H1 (cell line): ENCODE measurements around the gene DIP2C. TPM values are rescaled to one million over a fixed set of nuclear protein-coding genes. Genes with fewer than 3 reads are reported as not detected.

Experiments used
- CTCF ChIA-PET: fragments of 300-600 bp; sonication (Branson Sonifier 250); formaldehyde crosslinking; loops from one replicate; lab custom pipeline; 2021; ENCODE audit not compliant: partially characterized antibody; lab: Charles Lee
- POLR2A ChIA-PET: fragments of 300-600 bp; sonication (Branson Sonifier 250); formaldehyde crosslinking; loops from one replicate; lab custom pipeline; 2021; ENCODE audit warnings: inconsistent platforms; ENCODE audit not compliant: partially characterized antibody; lab: Charles Lee
- DNase-seq, 2 experiments: peaks; one replicate each; pipeline versions ENCODE4 v3.0.0 to v3.0.0-alpha.2; 2010 to 2022; ENCODE audit warnings: low spot score in 2 of 2, low read depth in 1 of 2, mixed read lengths in 1 of 2
- FAIRE-seq: peaks from 2 replicates; lab custom pipeline; 2011; peaks lifted over from hg19 to GRCh38; lab: Jason Lieb, UNC
- H2AFZ ChIP-seq: 2 replicates; pipeline ENCODE4 v1.8.1; 2012; ENCODE audit warnings: low read length, inconsistent platforms
- H2AK5ac ChIP-seq: 2 replicates; pipeline ENCODE4 v1.6.1; 2013; ENCODE audit warnings: low read depth, low read length
- H2BK120ac ChIP-seq: replicated peaks from 2 replicates; pipeline ENCODE3; 2013; ENCODE audit warnings: low read depth, low read length, inconsistent platforms
- H2BK12ac ChIP-seq: 2 replicates; pipeline ENCODE4 v1.6.1; 2013; ENCODE audit warnings: low read depth, low read length
- H2BK15ac ChIP-seq: 2 replicates; pipeline ENCODE4 v1.6.1; 2013; ENCODE audit warnings: low read length
- H2BK20ac ChIP-seq: 2 replicates; pipeline ENCODE4 v1.6.1; 2013; ENCODE audit warnings: low read length
- H2BK5ac ChIP-seq: 2 replicates; pipeline ENCODE4 v1.6.1; 2013; ENCODE audit warnings: low read depth, low read length
- H3K14ac ChIP-seq: 2 replicates; pipeline ENCODE4 v1.6.1; 2013; ENCODE audit warnings: inconsistent platforms; ENCODE audit not compliant: insufficient read length
- H3K18ac ChIP-seq: 2 replicates; pipeline ENCODE4 v1.6.1; 2013; ENCODE audit warnings: low read length; ENCODE audit errors: extremely low read depth
- H3K23ac ChIP-seq: 2 replicates; pipeline ENCODE4 v1.6.1; 2013; ENCODE audit warnings: inconsistent platforms; ENCODE audit not compliant: insufficient read length
- H3K23me2 ChIP-seq: 2 replicates; pipeline ENCODE4 v1.6.1; 2013; ENCODE audit warnings: low read depth, low read length
- H3K27ac ChIP-seq: 2 replicates; pipeline ENCODE4 v1.6.1; 2011; ENCODE audit warnings: low read depth, low read length, inconsistent platforms
- H3K27me3 ChIP-seq, 4 experiments: replicated peaks in 1 of 4; 1 replicate in 1 of 4; 2 replicates in 3 of 4; pipeline versions ENCODE4 v1.6.1 to v1.8.1; 2011 to 2013; ENCODE audit warnings: low read length in 3 of 4, mild to moderate bottlenecking in 3 of 4, inconsistent platforms in 2 of 4, mixed read lengths in 2 of 4, moderate library complexity in 1 of 4; ENCODE audit not compliant: control insufficient read depth in 3 of 4, insufficient read depth in 3 of 4; ENCODE audit errors: extremely low read depth in 1 of 4
- H3K36me3 ChIP-seq, 4 experiments: 2 replicates each; pipeline versions ENCODE4 v1.6.1 to v1.8.1; 2011 to 2013; ENCODE audit warnings: mild to moderate bottlenecking in 4 of 4, low read length in 3 of 4, moderate library complexity in 2 of 4, control low read depth in 1 of 4, inconsistent platforms in 1 of 4; ENCODE audit not compliant: insufficient read depth in 4 of 4, control insufficient read depth in 2 of 4
- H3K4ac ChIP-seq: replicated peaks from 2 replicates; pipeline ENCODE3; 2013; ENCODE audit warnings: low read length, low read depth, mixed read lengths, inconsistent platforms; ENCODE audit not compliant: insufficient read length
- H3K4me1 ChIP-seq, 4 experiments: replicated peaks in 1 of 4; 1 replicate in 1 of 4; 2 replicates in 3 of 4; pipeline versions ENCODE4 v1.6.1 to v1.8.1; 2011 to 2013; ENCODE audit warnings: low read length in 3 of 4, inconsistent platforms in 2 of 4, mixed read lengths in 1 of 4; ENCODE audit not compliant: insufficient read depth in 4 of 4, control insufficient read depth in 3 of 4
- H3K4me2 ChIP-seq, 2 experiments: 2 replicates each; pipeline versions ENCODE4 v1.6.1 to v1.8.1; 2011 to 2013; ENCODE audit warnings: low read depth in 2 of 2, low read length in 2 of 2, control low read depth in 1 of 2, inconsistent platforms in 1 of 2, mild to moderate bottlenecking in 1 of 2; ENCODE audit not compliant: insufficient read depth in 1 of 2
- H3K4me3 ChIP-seq, 4 experiments: fragments of 200-600, 300-600 bp in 1 of 4; sonication (generic), shearing (Covaris generic), sonication (Bioruptor Twin) in 1 of 4; 2 replicates each; pipeline versions ENCODE4 v1.5.1 to v1.8.1; 2011 to 2016; ENCODE audit warnings: low read length in 4 of 4, low read depth in 3 of 4, control low read depth in 2 of 4, inconsistent platforms in 2 of 4, mild to moderate bottlenecking in 2 of 4, mixed read lengths in 1 of 4, moderate library complexity in 1 of 4; ENCODE audit not compliant: insufficient read depth in 2 of 4; ENCODE audit errors: extremely low read depth in 1 of 4
- H3K56ac ChIP-seq: replicated peaks from 2 replicates; pipeline ENCODE3; 2013; ENCODE audit warnings: low read depth, mild to moderate bottlenecking, mixed read lengths, low read length, inconsistent platforms; ENCODE audit not compliant: insufficient read length
- H3K79me1 ChIP-seq: 2 replicates; pipeline ENCODE4 v1.6.1; 2013; ENCODE audit warnings: low read depth, low read length, control low read depth
- H3K79me2 ChIP-seq, 2 experiments: 2 replicates each; pipeline versions ENCODE4 v1.6.1 to v1.8.1; 2012 to 2013; ENCODE audit warnings: low read length in 2 of 2, mild to moderate bottlenecking in 2 of 2, inconsistent platforms in 1 of 2; ENCODE audit not compliant: insufficient read depth in 2 of 2, control insufficient read depth in 1 of 2
- H3K9ac ChIP-seq, 4 experiments: replicated peaks in 1 of 4; 1 replicate in 1 of 4; 2 replicates in 3 of 4; pipeline versions ENCODE4 v1.6.1 to v1.8.1; 2011 to 2013; ENCODE audit warnings: low read depth in 3 of 4, low read length in 3 of 4, control low read depth in 2 of 4, mild to moderate bottlenecking in 2 of 4, moderate library complexity in 2 of 4, inconsistent platforms in 1 of 4; ENCODE audit errors: extremely low read depth in 1 of 4
- H3K9me3 ChIP-seq, 2 experiments: 2 replicates each; pipeline versions ENCODE4 v1.6.1 to v1.8.1; 2012 to 2013; ENCODE audit warnings: mild to moderate bottlenecking in 2 of 2, moderate library complexity in 2 of 2, control low read depth in 1 of 2, inconsistent platforms in 1 of 2, low read depth in 1 of 2, low read length in 1 of 2, mixed read lengths in 1 of 2; ENCODE audit not compliant: insufficient read depth in 2 of 2
- H4K20me1 ChIP-seq, 2 experiments: replicated peaks in 1 of 2; 2 replicates each; pipeline versions ENCODE3 to v1.8.1; 2011 to 2013; ENCODE audit warnings: inconsistent platforms in 2 of 2, low read length in 2 of 2, mild to moderate bottlenecking in 1 of 2; ENCODE audit not compliant: insufficient read depth in 2 of 2, control insufficient read depth in 1 of 2
- H4K5ac ChIP-seq: 2 replicates; pipeline ENCODE4 v1.6.1; 2013; ENCODE audit warnings: low read length, low read depth, mixed read lengths, inconsistent platforms; ENCODE audit not compliant: insufficient read length
- H4K8ac ChIP-seq: 2 replicates; pipeline ENCODE4 v1.8.0; 2013; ENCODE audit warnings: mild to moderate bottlenecking, moderate library complexity, low read length, inconsistent platforms; ENCODE audit not compliant: insufficient read depth; ENCODE audit errors: extremely low read depth
- H4K91ac ChIP-seq: replicated peaks from 2 replicates; pipeline ENCODE3; 2013; ENCODE audit warnings: low read length, mixed read lengths, inconsistent platforms; ENCODE audit not compliant: insufficient read length
- USF2 ChIP-seq: IDR thresholded peaks from 2 replicates; pipeline ENCODE4 v1.6.1; 2011; ENCODE audit warnings: low read length, improper control_type of control experiment
- WGBS, 2 experiments: shearing (Covaris generic) in 1 of 2; methylation state at CpG; one replicate each; pipeline versions ENCODE4 v1.1.6 to v1.1.7; 2013 to 2015; ENCODE audit warnings: low lambda C conversion rate in 2 of 2, mixed read lengths in 2 of 2, inconsistent platforms in 1 of 2, low coverage in 1 of 2, missing lambda C conversion rate in 1 of 2; ENCODE audit not compliant: insufficient replicate concordance in 2 of 2, insufficient coverage in 1 of 2, insufficient read length in 1 of 2; ENCODE audit errors: extremely low coverage in 1 of 2, missing lambda C conversion rate in 1 of 2; 5-methylcytosine and 5-hydroxymethylcytosine counted together
- polyA plus RNA-seq, 7 experiments: library from polyadenylated mRNA; depleted of rRNA in 3 of 7; stranded (reverse) in 5 of 7; unstranded in 2 of 7; fragments of >200 nt in 5 of 7; fragments of 200-250 nt in 2 of 7; gene quantifications; 1 replicate in 5 of 7; 2 replicates in 1 of 7; 4 replicates in 1 of 7; pipeline versions ENCODE4 v1.2.1 to v1.2.3, GENCODE V29; 2011 to 2013; ENCODE audit warnings: missing spikeins in 2 of 7, mixed read lengths in 2 of 7
- total RNA-seq: library from RNA; stranded (reverse); fragmentation: NEBNext Ultra II Directional; extraction: Animal tissue kit (Norgen Biotek cat#: 25700); gene quantifications from 2 replicates; pipeline ENCODE4 v1.2.1, GENCODE V29; 2021

Gene DIP2C
- total and polyA plus RNA-seq, 2 of the 8 experiments (the other 6 are each of a cell fraction or from before 2014, with no cell fraction given): 3.8 to 9.3 TPM

GRCh38 chr10:396107-396506, 293.4 kb downstream of the DIP2C start:
- DNase-seq (no peak), FAIRE-seq (no peak)
- no peak overlapping the region for H3K14ac ChIP-seq
- H3K79me1 ChIP-seq: no peaks in the 10 kb centered on the region
- no peak overlapping the region for H3K27ac ChIP-seq
- H3K4ac ChIP-seq: no peak overlapping the region
- no peak overlapping the region for H2BK15ac ChIP-seq
- no peak overlapping the region for H2BK20ac ChIP-seq
- H3K56ac ChIP-seq: no peak overlapping the region
- H3K36me3 ChIP-seq: no peaks in the 10 kb centered on the region
- H3K9me3 ChIP-seq: no peaks in the 10 kb centered on the region
- no peak overlapping the region for H4K91ac ChIP-seq
- no peak overlapping the region for H4K5ac ChIP-seq
- no peak overlapping the region for H2AFZ ChIP-seq
- no peak overlapping the region for H3K23ac ChIP-seq
- no peaks in the 10 kb centered on the region for H3K79me2 ChIP-seq
- peaks cover 0 to 11% (median 6%) of the 10 kb centered on the region in 4 experiments; a peak in 6 of 7 replicates for H3K4me1 ChIP-seq
- peaks cover 0 to 7% of the 10 kb centered on the region in 2 experiments for H4K20me1 ChIP-seq
- no peak overlapping the region for H2AK5ac ChIP-seq
- ChIA-PET POLR2A (no interaction called here), CTCF (no interaction called here)
- H3K9ac ChIP-seq: no peak overlapping the region
- no peak overlapping the region for H3K18ac ChIP-seq
- no peak overlapping the region for H2BK120ac ChIP-seq
- 85% methylated on average over 5 of the region's 5 CpGs; no CpG with 5 or more reads in 1 of the 2 experiments for WGBS, 2 experiments
- H3K4me3 ChIP-seq: no peak overlapping the region
- no peak overlapping the region for H4K8ac ChIP-seq
- H3K23me2 ChIP-seq: no peaks in the 10 kb centered on the region
- H2BK12ac ChIP-seq: no peak overlapping the region
- no peak for TF ChIP-seq USF2
- TF ChIP-seq, all 59 proteins: peak for 0
- Histone ChIP-seq H3K27me3 (no peaks in the 10 kb centered on the region), H3K4me2 (no peak overlapping the region), H2BK5ac (no peak overlapping the region)
